ENCODE measurements around the gene FHOD3. TPM values are rescaled to one million over a fixed set of nuclear protein-coding genes. Genes with fewer than 3 reads are reported as not detected.
A peak's percentile ranks its signal among the peaks of the same experiment; 100 is the strongest.

FHOD3 gene
- total and polyA plus RNA-seq, 5 donors from 2014 or later: not detected

DNA sequence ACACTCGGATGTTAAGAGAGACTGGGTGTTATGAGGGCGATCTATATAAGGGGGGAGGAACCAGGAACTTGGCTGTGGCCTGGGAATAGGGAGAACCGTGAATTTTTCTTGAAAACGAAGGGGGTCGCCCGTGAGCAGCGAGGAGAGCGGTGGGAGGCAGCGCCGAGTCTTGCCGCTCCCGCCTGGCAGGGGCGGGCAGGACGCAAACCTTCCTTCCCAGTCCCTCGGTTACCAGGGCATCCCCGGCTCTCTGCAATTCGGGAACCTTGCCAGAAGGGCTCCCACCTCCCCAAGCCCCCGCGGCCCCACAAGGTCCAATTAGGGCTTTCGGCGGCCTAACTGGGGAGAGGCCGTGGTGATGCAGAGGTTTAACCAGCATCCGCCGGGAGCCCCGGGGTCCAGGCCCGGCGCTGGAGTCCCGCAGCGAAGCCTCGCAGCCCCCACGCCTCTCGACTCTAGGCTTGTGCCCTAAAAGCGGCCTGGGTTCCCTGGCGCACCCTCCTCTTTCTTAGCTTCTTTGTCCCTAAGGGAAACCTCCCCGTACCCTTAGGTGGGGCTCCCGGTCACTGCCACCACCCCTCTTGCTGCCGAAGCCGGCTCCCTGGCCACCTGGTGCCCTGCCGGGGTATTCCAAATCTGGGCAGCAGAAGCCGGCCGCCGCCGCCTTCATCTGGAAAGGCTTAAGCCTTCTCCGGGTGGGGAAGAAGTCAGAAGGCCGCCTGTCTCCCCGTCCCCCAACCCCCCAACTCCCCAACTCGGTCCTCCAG lies 680 bp upstream of the FHOD3 start:
- ATAC-seq (ENCODE audit: low read depth in 2 of 2) (peak in 1 of 2 donors; percentile 16), DNase-seq (no peak)
- peaks cover 18% of the 10 kb centered on the region for H3K27me3 ChIP-seq (ENCODE audit: control insufficient read depth, insufficient read depth, low read length)
- Mint-ChIP-seq H3K27me3 (peaks cover 34% of the 10 kb centered on the region), H3K4me3 (peak overlapping the region in 1 of 4 donors; percentile 15), H3K27ac (no peak overlapping the region), H3K4me1 (peaks cover 0 to 5% (median 0%) of the 10 kb centered on the region in 4 donors), H3K36me3 (no peaks in the 10 kb centered on the region), H3K9me3 (no peaks in the 10 kb centered on the region)
- peaks cover 20% of the 10 kb centered on the region for H3K4me1 ChIP-seq (ENCODE audit: control insufficient read depth, insufficient read depth, low read length, poor library complexity, severe bottlenecking)
- no peak overlapping the region for H3K4me3 ChIP-seq (ENCODE audit: low read depth, low read length)
- H3K36me3 ChIP-seq (ENCODE audit: control insufficient read depth, insufficient read depth, low read length): no peaks in the 10 kb centered on the region
- H3K27ac ChIP-seq (ENCODE audit: insufficient read depth, low read length, poor library complexity, severe bottlenecking): no peak overlapping the region
- no peaks in the 10 kb centered on the region for H3K9me3 ChIP-seq (ENCODE audit: control insufficient read depth in 2 of 2, low read length in 2 of 2)

DNA sequence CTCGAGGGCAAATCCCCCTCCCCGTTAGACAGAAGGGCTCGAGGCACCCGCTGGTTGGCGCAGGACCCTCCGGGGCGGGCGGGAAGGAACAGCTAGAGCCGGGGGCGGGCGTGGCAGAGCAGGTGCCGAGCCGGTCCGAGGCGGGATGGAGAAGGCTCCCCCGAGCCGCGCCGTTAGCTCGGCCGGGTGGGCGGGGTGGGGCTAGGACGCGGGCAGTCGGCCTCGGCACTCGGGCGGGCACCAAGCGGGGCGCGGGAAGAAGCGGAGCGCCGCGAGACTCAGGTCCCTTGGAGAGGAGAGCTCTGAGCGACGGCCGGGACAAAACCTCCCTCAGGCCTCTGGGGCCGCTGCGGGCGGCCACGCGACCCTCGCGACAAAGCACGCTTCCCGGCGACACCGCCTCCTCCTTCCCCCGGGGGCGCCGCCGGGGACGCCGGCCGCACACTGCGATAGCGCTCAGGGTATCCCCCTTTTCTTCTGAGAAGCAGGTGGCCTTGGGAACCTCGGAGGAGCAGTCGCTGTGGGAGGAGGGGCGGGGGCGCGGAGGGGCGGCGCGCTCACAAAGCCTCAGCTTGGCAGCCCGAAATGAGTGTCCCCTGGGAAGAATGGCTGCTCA lies 721 bp downstream of the FHOD3 start:
- Histone ChIP-seq H3K36me3 (ENCODE audit: control insufficient read depth, insufficient read depth, low read length) (no peaks in the 10 kb centered on the region), H3K4me1 (ENCODE audit: control insufficient read depth, insufficient read depth, low read length, poor library complexity, severe bottlenecking) (peaks cover 20% of the 10 kb centered on the region), H3K4me3 (ENCODE audit: low read depth, low read length) (no peak overlapping the region), H3K27me3 (ENCODE audit: control insufficient read depth, insufficient read depth, low read length) (peaks cover 17% of the 10 kb centered on the region), H3K9me3 (ENCODE audit: control insufficient read depth in 2 of 2, low read length in 2 of 2) (no peaks in the 10 kb centered on the region), H3K27ac (ENCODE audit: insufficient read depth, low read length, poor library complexity, severe bottlenecking) (no peak overlapping the region)
- H3K4me1 Mint-ChIP-seq: peaks cover 0 to 5% (median 0%) of the 10 kb centered on the region in 4 donors
- H3K4me3 Mint-ChIP-seq: no peak overlapping the region
- H3K36me3 Mint-ChIP-seq: no peaks in the 10 kb centered on the region
- ATAC-seq (ENCODE audit: low read depth in 2 of 2): no peak
- H3K9me3 Mint-ChIP-seq: no peaks in the 10 kb centered on the region
- H3K27ac Mint-ChIP-seq: no peak overlapping the region
- no peak for DNase-seq
- H3K27me3 Mint-ChIP-seq: peaks cover 41% of the 10 kb centered on the region

DNA sequence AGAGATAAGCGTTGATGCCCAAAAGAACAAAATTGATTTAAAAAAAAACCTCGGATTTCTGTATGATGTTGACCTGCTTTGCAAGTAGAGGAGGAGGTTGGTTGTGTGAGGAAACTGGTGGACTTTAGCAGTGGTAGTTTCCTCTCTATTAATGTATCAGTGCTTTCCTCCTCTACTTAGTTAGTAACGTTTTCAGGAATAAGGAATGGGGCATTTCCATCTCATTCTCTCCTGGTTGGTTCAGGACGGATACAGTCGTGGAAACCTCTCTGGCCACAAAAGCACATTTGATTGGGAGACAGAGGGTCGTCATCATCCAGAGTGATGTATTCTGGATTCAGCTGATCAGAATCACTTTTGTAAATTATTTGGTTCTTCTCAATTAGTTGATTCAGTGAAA lies 1.5 kb downstream of the FHOD3 start:
- Mint-ChIP-seq H3K27me3 (peaks cover 45% of the 10 kb centered on the region), H3K4me1 (peaks cover 0 to 5% (median 0%) of the 10 kb centered on the region in 4 donors), H3K27ac (no peak overlapping the region), H3K4me3 (peak overlapping the region in 2 of 4 donors; percentile 11 to 35), H3K36me3 (no peaks in the 10 kb centered on the region), H3K9me3 (no peaks in the 10 kb centered on the region)
- Histone ChIP-seq H3K4me1 (ENCODE audit: control insufficient read depth, insufficient read depth, low read length, poor library complexity, severe bottlenecking) (peaks cover 20% of the 10 kb centered on the region), H3K27me3 (ENCODE audit: control insufficient read depth, insufficient read depth, low read length) (peaks cover 11% of the 10 kb centered on the region), H3K36me3 (ENCODE audit: control insufficient read depth, insufficient read depth, low read length) (no peaks in the 10 kb centered on the region), H3K9me3 (ENCODE audit: control insufficient read depth in 2 of 2, low read length in 2 of 2) (no peaks in the 10 kb centered on the region), H3K4me3 (ENCODE audit: low read depth, low read length) (no peak overlapping the region), H3K27ac (ENCODE audit: insufficient read depth, low read length, poor library complexity, severe bottlenecking) (no peak overlapping the region)
- DNase-seq (no peak), ATAC-seq (ENCODE audit: low read depth in 2 of 2) (no peak)

DNA sequence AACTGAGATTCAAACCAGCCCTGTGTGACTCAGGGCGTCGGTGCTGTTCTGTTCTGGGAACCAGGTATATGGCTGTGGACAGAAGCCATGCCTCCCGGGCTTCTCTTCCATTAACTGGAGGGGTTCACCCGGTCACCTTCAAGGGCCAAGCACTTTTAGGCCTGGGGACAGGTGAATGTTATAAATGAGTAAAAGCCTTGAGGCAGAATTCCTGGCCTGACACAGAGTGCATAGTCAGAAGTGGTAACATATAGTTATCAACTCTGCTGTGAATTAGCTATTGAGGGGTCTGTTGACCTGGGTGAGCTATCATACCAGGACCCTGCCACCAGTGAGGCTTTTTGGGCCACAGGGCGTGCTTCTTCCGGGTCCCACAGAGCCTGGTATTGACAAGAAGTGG lies 2.7 kb downstream of the FHOD3 start:
- Mint-ChIP-seq H3K27me3 (peaks cover 53% of the 10 kb centered on the region), H3K4me1 (peaks cover 0 to 5% (median 0%) of the 10 kb centered on the region in 4 donors), H3K9me3 (no peaks in the 10 kb centered on the region), H3K4me3 (no peak overlapping the region), H3K36me3 (no peaks in the 10 kb centered on the region), H3K27ac (no peak overlapping the region)
- Histone ChIP-seq H3K36me3 (ENCODE audit: control insufficient read depth, insufficient read depth, low read length) (no peaks in the 10 kb centered on the region), H3K4me3 (ENCODE audit: low read depth, low read length) (no peak overlapping the region), H3K27me3 (ENCODE audit: control insufficient read depth, insufficient read depth, low read length) (peaks cover 12% of the 10 kb centered on the region), H3K27ac (ENCODE audit: insufficient read depth, low read length, poor library complexity, severe bottlenecking) (no peak overlapping the region), H3K9me3 (ENCODE audit: control insufficient read depth in 2 of 2, low read length in 2 of 2) (no peaks in the 10 kb centered on the region), H3K4me1 (ENCODE audit: control insufficient read depth, insufficient read depth, low read length, poor library complexity, severe bottlenecking) (peaks cover 20% of the 10 kb centered on the region)
- ATAC-seq (ENCODE audit: low read depth in 2 of 2): no peak
- DNase-seq: no peak

DNA sequence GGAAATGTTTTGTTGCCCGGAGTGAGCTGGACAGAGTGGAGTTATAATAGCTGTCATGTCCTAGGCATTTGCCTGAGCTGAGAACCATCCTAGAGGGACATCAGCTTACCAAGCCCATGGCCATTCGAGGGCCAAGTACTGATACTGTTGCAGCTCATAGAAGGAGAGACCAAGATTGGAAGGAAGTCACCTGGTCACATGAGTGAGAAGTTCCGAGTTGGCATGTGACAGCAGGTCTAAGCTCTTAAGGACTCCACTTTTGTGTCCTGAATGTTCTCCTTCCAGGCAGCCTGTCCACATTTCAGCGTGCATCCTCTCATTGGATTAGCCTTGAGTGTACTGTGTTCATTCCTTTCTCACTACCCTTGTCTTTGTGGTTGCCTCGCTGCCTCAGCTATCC lies 4.4 kb downstream of the FHOD3 start:
- no peak for ATAC-seq (ENCODE audit: low read depth in 2 of 2)
- H3K9me3 ChIP-seq (ENCODE audit: control insufficient read depth in 2 of 2, low read length in 2 of 2): no peaks in the 10 kb centered on the region
- no peak overlapping the region for H3K27ac ChIP-seq (ENCODE audit: insufficient read depth, low read length, poor library complexity, severe bottlenecking)
- peaks cover 13% of the 10 kb centered on the region for H3K4me1 ChIP-seq (ENCODE audit: control insufficient read depth, insufficient read depth, low read length, poor library complexity, severe bottlenecking)
- no peaks in the 10 kb centered on the region for H3K36me3 Mint-ChIP-seq
- peaks cover 53% of the 10 kb centered on the region for H3K27me3 Mint-ChIP-seq
- no peaks in the 10 kb centered on the region for H3K9me3 Mint-ChIP-seq
- H3K4me3 ChIP-seq (ENCODE audit: low read depth, low read length): no peak overlapping the region
- DNase-seq: no peak
- H3K36me3 ChIP-seq (ENCODE audit: control insufficient read depth, insufficient read depth, low read length): no peaks in the 10 kb centered on the region
- peaks cover 0 to 5% (median 0%) of the 10 kb centered on the region in 4 donors for H3K4me1 Mint-ChIP-seq
- peaks cover 12% of the 10 kb centered on the region for H3K27me3 ChIP-seq (ENCODE audit: control insufficient read depth, insufficient read depth, low read length)
- H3K4me3 Mint-ChIP-seq: no peak overlapping the region
- no peak overlapping the region for H3K27ac Mint-ChIP-seq

DNA sequence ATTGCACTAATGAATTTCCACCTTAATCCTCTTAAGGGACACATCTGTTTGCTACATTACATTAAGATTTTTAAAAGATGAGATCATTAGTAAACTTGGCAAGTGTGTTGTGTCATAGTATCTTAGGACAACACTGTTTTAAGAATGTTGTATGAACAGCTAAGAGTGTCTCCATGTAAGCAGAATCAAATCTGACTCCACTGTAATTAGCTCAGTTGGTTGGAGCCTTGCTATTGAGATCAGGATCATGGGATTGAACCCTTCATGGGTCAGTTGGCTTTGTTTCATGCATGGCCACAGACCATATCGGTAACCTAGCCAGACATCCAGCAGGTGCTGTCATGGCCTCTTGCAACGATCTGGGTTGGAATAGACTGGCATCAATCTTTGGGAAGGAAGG lies 5.2 kb downstream of the FHOD3 start:
- H3K9me3 Mint-ChIP-seq: no peaks in the 10 kb centered on the region
- H3K27me3 Mint-ChIP-seq: peaks cover 57% of the 10 kb centered on the region
- no peak overlapping the region for H3K4me3 Mint-ChIP-seq
- no peak for ATAC-seq (ENCODE audit: low read depth in 2 of 2)
- H3K27ac Mint-ChIP-seq: no peak overlapping the region
- no peak overlapping the region for H3K4me3 ChIP-seq (ENCODE audit: low read depth, low read length)
- H3K4me1 ChIP-seq (ENCODE audit: control insufficient read depth, insufficient read depth, low read length, poor library complexity, severe bottlenecking): peaks cover 8% of the 10 kb centered on the region
- H3K36me3 Mint-ChIP-seq: no peaks in the 10 kb centered on the region
- peaks cover 0 to 5% (median 0%) of the 10 kb centered on the region in 4 donors for H3K4me1 Mint-ChIP-seq
- no peak for DNase-seq
- no peaks in the 10 kb centered on the region for H3K9me3 ChIP-seq (ENCODE audit: control insufficient read depth in 2 of 2, low read length in 2 of 2)
- H3K27ac ChIP-seq (ENCODE audit: insufficient read depth, low read length, poor library complexity, severe bottlenecking): no peak overlapping the region
- no peaks in the 10 kb centered on the region for H3K36me3 ChIP-seq (ENCODE audit: control insufficient read depth, insufficient read depth, low read length)
- H3K27me3 ChIP-seq (ENCODE audit: control insufficient read depth, insufficient read depth, low read length): peaks cover 12% of the 10 kb centered on the region

DNA sequence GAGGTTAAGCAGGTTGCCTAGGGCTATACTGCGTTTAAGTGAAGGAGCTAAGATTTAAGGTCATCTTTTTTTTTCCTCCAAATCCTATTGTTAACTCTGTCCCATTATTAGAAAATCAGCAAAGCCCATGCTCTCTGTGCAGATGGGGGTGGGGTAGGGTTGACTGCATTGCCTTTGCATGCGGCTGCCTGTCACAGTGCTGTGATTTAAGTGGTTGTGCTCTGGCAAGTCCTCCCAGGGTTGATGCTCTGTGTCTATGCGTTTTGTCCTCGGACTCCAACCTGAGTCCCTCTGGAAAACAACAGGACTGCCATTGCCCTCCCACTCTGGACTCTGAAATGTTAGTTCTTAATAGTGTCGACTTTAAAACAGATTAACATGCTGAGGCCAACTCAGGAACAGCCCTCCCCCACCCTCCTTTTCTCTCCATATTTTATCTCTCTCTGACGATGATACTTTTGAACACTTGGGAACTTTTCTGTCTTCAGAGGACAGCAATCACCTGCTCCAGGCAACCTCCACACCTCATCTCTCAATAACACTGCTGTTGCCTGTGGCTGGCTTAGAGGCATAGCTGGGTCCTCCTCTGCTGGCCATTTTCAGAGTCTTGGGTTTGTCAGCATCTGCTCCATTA lies 5.8 kb downstream of the FHOD3 start:
- Histone ChIP-seq H3K4me3 (ENCODE audit: low read depth, low read length) (no peak overlapping the region), H3K27me3 (ENCODE audit: control insufficient read depth, insufficient read depth, low read length) (peaks cover 12% of the 10 kb centered on the region), H3K4me1 (ENCODE audit: control insufficient read depth, insufficient read depth, low read length, poor library complexity, severe bottlenecking) (peaks cover 1% of the 10 kb centered on the region), H3K36me3 (ENCODE audit: control insufficient read depth, insufficient read depth, low read length) (no peaks in the 10 kb centered on the region), H3K9me3 (ENCODE audit: control insufficient read depth in 2 of 2, low read length in 2 of 2) (no peaks in the 10 kb centered on the region), H3K27ac (ENCODE audit: insufficient read depth, low read length, poor library complexity, severe bottlenecking) (no peak overlapping the region)
- no peaks in the 10 kb centered on the region for H3K36me3 Mint-ChIP-seq
- no peaks in the 10 kb centered on the region for H3K9me3 Mint-ChIP-seq
- H3K27me3 Mint-ChIP-seq: peaks cover 59% of the 10 kb centered on the region
- H3K27ac Mint-ChIP-seq: no peak overlapping the region
- no peak overlapping the region for H3K4me3 Mint-ChIP-seq
- peaks cover 0 to 5% (median 0%) of the 10 kb centered on the region in 4 donors for H3K4me1 Mint-ChIP-seq
- ATAC-seq (ENCODE audit: low read depth in 2 of 2) (no peak), DNase-seq (no peak)
